H1 (cell line): Measurements from ENCODE around the gene MAOB. TPM values are rescaled to one million over a fixed set of nuclear protein-coding genes. Genes with fewer than 3 reads are reported as not detected.

Source experiments
- CTCF ChIA-PET: fragments of 300-600 bp; sonication (Branson Sonifier 250); formaldehyde crosslinking; loops from one replicate; lab custom pipeline; 2021; ENCODE audit not compliant: partially characterized antibody; lab: Charles Lee
- POLR2A ChIA-PET: fragments of 300-600 bp; sonication (Branson Sonifier 250); formaldehyde crosslinking; loops from one replicate; lab custom pipeline; 2021; ENCODE audit warnings: inconsistent platforms; ENCODE audit not compliant: partially characterized antibody; lab: Charles Lee
- DNase-seq, 2 experiments: peaks; one replicate each; pipeline versions ENCODE4 v3.0.0 to v3.0.0-alpha.2; 2010 to 2022; ENCODE audit warnings: low spot score in 2 of 2, low read depth in 1 of 2, mixed read lengths in 1 of 2
- FAIRE-seq: peaks from 2 replicates; lab custom pipeline; 2011; peaks lifted over from hg19 to GRCh38; lab: Jason Lieb, UNC
- H2AFZ ChIP-seq: 2 replicates; pipeline ENCODE4 v1.8.1; 2012; ENCODE audit warnings: low read length, inconsistent platforms
- H2AK5ac ChIP-seq: 2 replicates; pipeline ENCODE4 v1.6.1; 2013; ENCODE audit warnings: low read depth, low read length
- H2BK120ac ChIP-seq: replicated peaks from 2 replicates; pipeline ENCODE3; 2013; ENCODE audit warnings: low read depth, low read length, inconsistent platforms
- H2BK12ac ChIP-seq: 2 replicates; pipeline ENCODE4 v1.6.1; 2013; ENCODE audit warnings: low read depth, low read length
- H2BK15ac ChIP-seq: 2 replicates; pipeline ENCODE4 v1.6.1; 2013; ENCODE audit warnings: low read length
- H2BK20ac ChIP-seq: 2 replicates; pipeline ENCODE4 v1.6.1; 2013; ENCODE audit warnings: low read length
- H2BK5ac ChIP-seq: 2 replicates; pipeline ENCODE4 v1.6.1; 2013; ENCODE audit warnings: low read depth, low read length
- H3K14ac ChIP-seq: 2 replicates; pipeline ENCODE4 v1.6.1; 2013; ENCODE audit warnings: inconsistent platforms; ENCODE audit not compliant: insufficient read length
- H3K18ac ChIP-seq: 2 replicates; pipeline ENCODE4 v1.6.1; 2013; ENCODE audit warnings: low read length; ENCODE audit errors: extremely low read depth
- H3K23ac ChIP-seq: 2 replicates; pipeline ENCODE4 v1.6.1; 2013; ENCODE audit warnings: inconsistent platforms; ENCODE audit not compliant: insufficient read length
- H3K23me2 ChIP-seq: 2 replicates; pipeline ENCODE4 v1.6.1; 2013; ENCODE audit warnings: low read depth, low read length
- H3K27ac ChIP-seq: 2 replicates; pipeline ENCODE4 v1.6.1; 2011; ENCODE audit warnings: low read depth, low read length, inconsistent platforms
- H3K27me3 ChIP-seq, 4 experiments: replicated peaks in 1 of 4; 1 replicate in 1 of 4; 2 replicates in 3 of 4; pipeline versions ENCODE4 v1.6.1 to v1.8.1; 2011 to 2013; ENCODE audit warnings: low read length in 3 of 4, mild to moderate bottlenecking in 3 of 4, inconsistent platforms in 2 of 4, mixed read lengths in 2 of 4, moderate library complexity in 1 of 4; ENCODE audit not compliant: control insufficient read depth in 3 of 4, insufficient read depth in 3 of 4; ENCODE audit errors: extremely low read depth in 1 of 4
- H3K36me3 ChIP-seq, 4 experiments: 2 replicates each; pipeline versions ENCODE4 v1.6.1 to v1.8.1; 2011 to 2013; ENCODE audit warnings: mild to moderate bottlenecking in 4 of 4, low read length in 3 of 4, moderate library complexity in 2 of 4, control low read depth in 1 of 4, inconsistent platforms in 1 of 4; ENCODE audit not compliant: insufficient read depth in 4 of 4, control insufficient read depth in 2 of 4
- H3K4ac ChIP-seq: replicated peaks from 2 replicates; pipeline ENCODE3; 2013; ENCODE audit warnings: low read length, low read depth, mixed read lengths, inconsistent platforms; ENCODE audit not compliant: insufficient read length
- H3K4me1 ChIP-seq, 4 experiments: replicated peaks in 1 of 4; 1 replicate in 1 of 4; 2 replicates in 3 of 4; pipeline versions ENCODE4 v1.6.1 to v1.8.1; 2011 to 2013; ENCODE audit warnings: low read length in 3 of 4, inconsistent platforms in 2 of 4, mixed read lengths in 1 of 4; ENCODE audit not compliant: insufficient read depth in 4 of 4, control insufficient read depth in 3 of 4
- H3K4me2 ChIP-seq, 2 experiments: 2 replicates each; pipeline versions ENCODE4 v1.6.1 to v1.8.1; 2011 to 2013; ENCODE audit warnings: low read depth in 2 of 2, low read length in 2 of 2, control low read depth in 1 of 2, inconsistent platforms in 1 of 2, mild to moderate bottlenecking in 1 of 2; ENCODE audit not compliant: insufficient read depth in 1 of 2
- H3K4me3 ChIP-seq, 4 experiments: fragments of 200-600, 300-600 bp in 1 of 4; sonication (generic), shearing (Covaris generic), sonication (Bioruptor Twin) in 1 of 4; 2 replicates each; pipeline versions ENCODE4 v1.5.1 to v1.8.1; 2011 to 2016; ENCODE audit warnings: low read length in 4 of 4, low read depth in 3 of 4, control low read depth in 2 of 4, inconsistent platforms in 2 of 4, mild to moderate bottlenecking in 2 of 4, mixed read lengths in 1 of 4, moderate library complexity in 1 of 4; ENCODE audit not compliant: insufficient read depth in 2 of 4; ENCODE audit errors: extremely low read depth in 1 of 4
- H3K56ac ChIP-seq: replicated peaks from 2 replicates; pipeline ENCODE3; 2013; ENCODE audit warnings: low read depth, mild to moderate bottlenecking, mixed read lengths, low read length, inconsistent platforms; ENCODE audit not compliant: insufficient read length
- H3K79me1 ChIP-seq: 2 replicates; pipeline ENCODE4 v1.6.1; 2013; ENCODE audit warnings: low read depth, low read length, control low read depth
- H3K79me2 ChIP-seq, 2 experiments: 2 replicates each; pipeline versions ENCODE4 v1.6.1 to v1.8.1; 2012 to 2013; ENCODE audit warnings: low read length in 2 of 2, mild to moderate bottlenecking in 2 of 2, inconsistent platforms in 1 of 2; ENCODE audit not compliant: insufficient read depth in 2 of 2, control insufficient read depth in 1 of 2
- H3K9ac ChIP-seq, 4 experiments: replicated peaks in 1 of 4; 1 replicate in 1 of 4; 2 replicates in 3 of 4; pipeline versions ENCODE4 v1.6.1 to v1.8.1; 2011 to 2013; ENCODE audit warnings: low read depth in 3 of 4, low read length in 3 of 4, control low read depth in 2 of 4, mild to moderate bottlenecking in 2 of 4, moderate library complexity in 2 of 4, inconsistent platforms in 1 of 4; ENCODE audit errors: extremely low read depth in 1 of 4
- H3K9me3 ChIP-seq, 2 experiments: 2 replicates each; pipeline versions ENCODE4 v1.6.1 to v1.8.1; 2012 to 2013; ENCODE audit warnings: mild to moderate bottlenecking in 2 of 2, moderate library complexity in 2 of 2, control low read depth in 1 of 2, inconsistent platforms in 1 of 2, low read depth in 1 of 2, low read length in 1 of 2, mixed read lengths in 1 of 2; ENCODE audit not compliant: insufficient read depth in 2 of 2
- H4K20me1 ChIP-seq, 2 experiments: replicated peaks in 1 of 2; 2 replicates each; pipeline versions ENCODE3 to v1.8.1; 2011 to 2013; ENCODE audit warnings: inconsistent platforms in 2 of 2, low read length in 2 of 2, mild to moderate bottlenecking in 1 of 2; ENCODE audit not compliant: insufficient read depth in 2 of 2, control insufficient read depth in 1 of 2
- H4K5ac ChIP-seq: 2 replicates; pipeline ENCODE4 v1.6.1; 2013; ENCODE audit warnings: low read length, low read depth, mixed read lengths, inconsistent platforms; ENCODE audit not compliant: insufficient read length
- H4K8ac ChIP-seq: 2 replicates; pipeline ENCODE4 v1.8.0; 2013; ENCODE audit warnings: mild to moderate bottlenecking, moderate library complexity, low read length, inconsistent platforms; ENCODE audit not compliant: insufficient read depth; ENCODE audit errors: extremely low read depth
- H4K91ac ChIP-seq: replicated peaks from 2 replicates; pipeline ENCODE3; 2013; ENCODE audit warnings: low read length, mixed read lengths, inconsistent platforms; ENCODE audit not compliant: insufficient read length
- BCL11A ChIP-seq, 2 experiments: IDR thresholded peaks; one replicate each; pipeline ENCODE4 v1.6.1; 2011; ENCODE audit warnings: low read depth in 2 of 2, low read length in 2 of 2, mild to moderate bottlenecking in 2 of 2
- CEBPB ChIP-seq: IDR thresholded peaks from 2 replicates; pipeline ENCODE4 v1.6.1; 2012; ENCODE audit warnings: low read depth, low read length
- CREB1 ChIP-seq: IDR thresholded peaks from 2 replicates; pipeline ENCODE4 v1.6.1; 2012; ENCODE audit warnings: inconsistent platforms
- CTCF ChIP-seq, 3 experiments: IDR thresholded peaks; 1 replicate in 2 of 3; 2 replicates in 1 of 3; pipeline versions ENCODE4 v1.5.1 to v1.6.1; 2011; ENCODE audit warnings: low read length in 3 of 3, mild to moderate bottlenecking in 3 of 3, inconsistent platforms in 2 of 3, low read depth in 1 of 3, moderate library complexity in 1 of 3; ENCODE audit not compliant: insufficient read depth in 1 of 3; ENCODE audit errors: control extremely low read depth in 1 of 3
- GTF2F1 ChIP-seq: IDR thresholded peaks from 2 replicates; pipeline ENCODE4 v1.6.1; 2012; ENCODE audit warnings: low read depth, low read length, improper control_type of control experiment, borderline replicate concordance
- HDAC2 ChIP-seq, 2 experiments: fragments of 300-600 bp in 1 of 2; sonication (generic) in 1 of 2; IDR thresholded peaks; 2 replicates each; pipeline ENCODE4 v1.6.1; 2011 to 2012; ENCODE audit warnings: low read depth in 2 of 2, low read length in 2 of 2, mild to moderate bottlenecking in 2 of 2, moderate library complexity in 2 of 2, borderline replicate concordance in 1 of 2, inconsistent platforms in 1 of 2
- JUN ChIP-seq: IDR thresholded peaks from 2 replicates; pipeline ENCODE4 v1.6.1; 2011; ENCODE audit warnings: low read depth, mild to moderate bottlenecking, improper control_type of control experiment, low read length
- JUND ChIP-seq: IDR thresholded peaks from 2 replicates; pipeline ENCODE4 v1.6.1; 2011; ENCODE audit warnings: mild to moderate bottlenecking, improper control_type of control experiment, low read length
- POLR2AphosphoS5 ChIP-seq: IDR thresholded peaks from 2 replicates; pipeline ENCODE4 v1.6.1; 2011; ENCODE audit warnings: low read depth, low read length
- RBBP5 ChIP-seq: IDR thresholded peaks from 2 replicates; pipeline ENCODE4 v1.7.1; 2012; ENCODE audit warnings: low read depth, mild to moderate bottlenecking, inconsistent platforms, low read length, moderate library complexity, borderline replicate concordance
- TAF7 ChIP-seq: optimal IDR thresholded peaks from 2 replicates; pipeline ENCODE3; 2011; ENCODE audit warnings: low read depth, mild to moderate bottlenecking, inconsistent platforms, low read length, moderate library complexity, borderline replicate concordance
- TBP ChIP-seq: IDR thresholded peaks from 2 replicates; pipeline ENCODE4 v1.6.1; 2011; ENCODE audit warnings: low read depth, low read length, improper control_type of control experiment
- ZNF274 ChIP-seq: IDR thresholded peaks from 2 replicates; pipeline ENCODE4 v1.7.0; 2012; ENCODE audit warnings: low read length, borderline replicate concordance; ENCODE audit errors: extremely low read depth
- polyA plus RNA-seq, 7 experiments: library from polyadenylated mRNA; depleted of rRNA in 3 of 7; stranded (reverse) in 5 of 7; unstranded in 2 of 7; fragments of >200 nt in 5 of 7; fragments of 200-250 nt in 2 of 7; gene quantifications; 1 replicate in 5 of 7; 2 replicates in 1 of 7; 4 replicates in 1 of 7; pipeline versions ENCODE4 v1.2.1 to v1.2.3, GENCODE V29; 2011 to 2013; ENCODE audit warnings: missing spikeins in 2 of 7, mixed read lengths in 2 of 7
- total RNA-seq: library from RNA; stranded (reverse); fragmentation: NEBNext Ultra II Directional; extraction: Animal tissue kit (Norgen Biotek cat#: 25700); gene quantifications from 2 replicates; pipeline ENCODE4 v1.2.1, GENCODE V29; 2021

The MAOB gene
- total and polyA plus RNA-seq, 2 of the 8 experiments (the other 6 are each of a cell fraction or from before 2014, with no cell fraction given), result 0.73 to 1.1 TPM

GRCh38 chrX:43813898-43814297 is 68.4 kb downstream of the MAOB start:
- Histone ChIP-seq H3K18ac (no peak overlapping the region), H2BK5ac (no peak overlapping the region), H3K56ac (no peak overlapping the region), H3K14ac (no peak overlapping the region), H3K4me1 (no peaks in the 10 kb centered on the region), H3K27ac (no peak overlapping the region), H2BK12ac (no peak overlapping the region), H4K8ac (no peak overlapping the region), H2AFZ (no peak overlapping the region; the same call in 1 of the 2 replicates), H4K20me1 (no peaks in the 10 kb centered on the region), H3K9me3 (no peaks in the 10 kb centered on the region), H2AK5ac (no peak overlapping the region), H3K9ac (no peak overlapping the region), H3K4me3 (no peak overlapping the region), H3K4me2 (no peak overlapping the region), H2BK120ac (no peak overlapping the region), H4K91ac (no peak overlapping the region), H3K23ac (no peak overlapping the region), H4K5ac (no peak overlapping the region), H3K23me2 (no peaks in the 10 kb centered on the region), H3K27me3 (no peaks in the 10 kb centered on the region), H2BK20ac (no peak overlapping the region), H3K79me1 (no peaks in the 10 kb centered on the region), H2BK15ac (no peak overlapping the region), H3K36me3 (no peaks in the 10 kb centered on the region), H3K4ac (no peak overlapping the region), H3K79me2 (no peaks in the 10 kb centered on the region)
- peak in 1 of 2 experiments; percentile 45 for DNase-seq
- ChIA-PET POLR2A (no interaction called here), CTCF (interaction anchor here (0.6 to 1.9 kb wide), 12 partner anchors 11 to 168 kb away, joined by 3 to 7 read pairs (median 3); no protein-coding TSS in a partner anchor)
- peak; percentile 85 for FAIRE-seq
- TF ChIP-seq BCL11A (IDR thresholded peaks at IDR 0.05; ENCODE audit: low read depth in 2 of 2, low read length in 2 of 2), result no peak
- TF ChIP-seq POLR2AphosphoS5, result no peak
- no peak for TF ChIP-seq ZNF274
- no peak for TF ChIP-seq RBBP5
- no peak for TF ChIP-seq CEBPB
- no peak for TF ChIP-seq GTF2F1
- no peak for TF ChIP-seq TAF7
- TF ChIP-seq JUN, result no peak
- no peak for TF ChIP-seq TBP
- TF ChIP-seq JUND, result no peak
- TF ChIP-seq CTCF (IDR thresholded peaks at IDR 0.05; ENCODE audit: control extremely low read depth in 1 of 3, insufficient read depth in 1 of 3, low read depth in 1 of 3, low read length in 3 of 3), result peak; percentile 7 to 52 (median 39); a peak in 3 of 4 replicates
- no peak for TF ChIP-seq CREB1
- TF ChIP-seq HDAC2 (IDR thresholded peaks at IDR 0.05; ENCODE audit: borderline replicate concordance in 1 of 2, low read depth in 2 of 2, low read length in 2 of 2), result no peak
